Lung (tissue), 12 donors: Measurements from ENCODE around the gene FOXE1. TPM values are rescaled to one million over a fixed set of nuclear protein-coding genes. Genes with fewer than 3 reads are reported as not detected.

Source experiments
- ATAC-seq: fragments of 200-7000 bp; cut with Tn5 transposase; one replicate; pipeline ENCODE4 v1.9.1; 2020; ENCODE audit warnings: moderate number of reproducible peaks; ENCODE audit not compliant: insufficient read depth, low FRiP score
- DNase-seq, 3 donors: peaks; one replicate each; pipeline ENCODE4 v3.0.0-alpha.2; 2013 to 2017
- H3K27ac ChIP-seq, 2 donors: one replicate each; pipeline ENCODE4 v1.5.1; 2013; ENCODE audit warnings: mild to moderate bottlenecking in 2 of 2, moderate library complexity in 2 of 2, control low read depth in 1 of 2, inconsistent platforms in 1 of 2, low read depth in 1 of 2, low read length in 1 of 2
- H3K27me3 ChIP-seq, 3 donors: one replicate each; pipeline ENCODE4 v1.5.1; 2013; ENCODE audit warnings: low read length in 2 of 3; ENCODE audit not compliant: control insufficient read depth in 3 of 3, insufficient read depth in 3 of 3
- H3K36me3 ChIP-seq, 4 donors: one replicate each; pipeline ENCODE4 v1.5.1; 2013; ENCODE audit warnings: low read length in 4 of 4, mild to moderate bottlenecking in 1 of 4, moderate library complexity in 1 of 4; ENCODE audit not compliant: control insufficient read depth in 4 of 4, insufficient read depth in 4 of 4
- H3K4me1 ChIP-seq, 5 donors: one replicate each; pipeline ENCODE4 v1.5.1; 2013; ENCODE audit warnings: low read length in 5 of 5, mild to moderate bottlenecking in 2 of 5, moderate library complexity in 1 of 5; ENCODE audit not compliant: control insufficient read depth in 5 of 5, insufficient read depth in 5 of 5
- H3K4me3 ChIP-seq: one replicate; pipeline ENCODE4 v1.5.1; 2013; ENCODE audit warnings: mild to moderate bottlenecking, control low read depth, moderate library complexity
- H3K9ac ChIP-seq, 2 donors: one replicate each; pipeline ENCODE4 v1.5.1; 2013; ENCODE audit warnings: low read length in 2 of 2, control low read depth in 1 of 2; ENCODE audit not compliant: insufficient read depth in 1 of 2
- H3K9me3 ChIP-seq, 4 donors: one replicate each; pipeline ENCODE4 v1.5.1; 2013; ENCODE audit warnings: low read length in 3 of 4, mild to moderate bottlenecking in 1 of 4, moderate library complexity in 1 of 4; ENCODE audit not compliant: control insufficient read depth in 4 of 4, insufficient read depth in 3 of 4
- WGBS, 2 donors: extraction: QIAGEN DNeasy Blood & Tissue Kit; methylation state at CpG; one replicate each; pipeline ENCODE4 v1.1.7; 2013; 5-methylcytosine and 5-hydroxymethylcytosine counted together
- polyA plus RNA-seq, 2 donors: library from polyadenylated mRNA; stranded (reverse); fragments of 200-250 nt; gene quantifications; one replicate each; pipeline ENCODE4 v1.2.1, GENCODE V29; 2013
- total RNA-seq, 2 donors: library from RNA; depleted of rRNA in 1 of 2; stranded (reverse); fragments of >200 nt in 1 of 2; gene quantifications; one replicate each; pipeline ENCODE4 v1.2.1, GENCODE V29; 2014 to 2021
- TF ChIP-seq, protein P1 (sequence below): IDR thresholded peaks from 2 replicates; pipeline ENCODE4 v1.5.1; 2012; ENCODE audit warnings: mild to moderate bottlenecking; ENCODE audit errors: control extremely low read depth, extremely low read depth
- donor health status: control.
- donor health status: control.
- donor health status: Bipolar disorder and iron deficiency.
- donor health status: healthy.
- donor health status: DM: yes; HTN: yes; CAD: no.

FOXE1 gene
- total and polyA plus RNA-seq, 4 donors = 0.06 to 0.14 (median 0.08) TPM; not detected in 1

DNA sequence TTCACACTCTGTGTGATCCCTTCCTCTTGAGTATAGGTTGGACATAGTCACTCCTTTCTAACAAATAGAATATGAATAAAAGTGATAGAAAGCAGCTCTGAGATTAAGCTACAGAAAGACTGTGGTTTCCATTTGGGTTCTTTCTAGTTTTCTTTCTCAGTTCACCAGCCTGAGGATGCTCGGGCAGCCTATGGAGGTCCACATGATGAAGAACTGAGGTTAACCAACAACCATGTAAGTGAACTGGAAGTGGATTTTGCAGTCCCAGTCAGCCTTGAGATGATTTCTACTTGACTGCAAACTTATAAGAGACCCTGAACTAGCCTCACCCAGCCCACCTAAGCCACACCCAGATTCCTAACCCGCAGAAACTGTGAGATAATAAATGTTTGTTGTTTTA lies 10.1 kb upstream of the FOXE1 start:
- Histone ChIP-seq H3K9ac (no peak overlapping the region), H3K27ac (no peak overlapping the region), H3K9me3 (peaks cover 0 to 5% (median 0%) of the 10 kb centered on the region in 4 donors), H3K27me3 (peaks cover 6 to 39% (median 33%) of the 10 kb centered on the region in 3 donors), H3K4me1 (no peaks in the 10 kb centered on the region), H3K4me3 (no peak overlapping the region), H3K36me3 (no peaks in the 10 kb centered on the region)
- DNase-seq = no peak
- no peak for ATAC-seq
- TF ChIP-seq, protein P1, sequence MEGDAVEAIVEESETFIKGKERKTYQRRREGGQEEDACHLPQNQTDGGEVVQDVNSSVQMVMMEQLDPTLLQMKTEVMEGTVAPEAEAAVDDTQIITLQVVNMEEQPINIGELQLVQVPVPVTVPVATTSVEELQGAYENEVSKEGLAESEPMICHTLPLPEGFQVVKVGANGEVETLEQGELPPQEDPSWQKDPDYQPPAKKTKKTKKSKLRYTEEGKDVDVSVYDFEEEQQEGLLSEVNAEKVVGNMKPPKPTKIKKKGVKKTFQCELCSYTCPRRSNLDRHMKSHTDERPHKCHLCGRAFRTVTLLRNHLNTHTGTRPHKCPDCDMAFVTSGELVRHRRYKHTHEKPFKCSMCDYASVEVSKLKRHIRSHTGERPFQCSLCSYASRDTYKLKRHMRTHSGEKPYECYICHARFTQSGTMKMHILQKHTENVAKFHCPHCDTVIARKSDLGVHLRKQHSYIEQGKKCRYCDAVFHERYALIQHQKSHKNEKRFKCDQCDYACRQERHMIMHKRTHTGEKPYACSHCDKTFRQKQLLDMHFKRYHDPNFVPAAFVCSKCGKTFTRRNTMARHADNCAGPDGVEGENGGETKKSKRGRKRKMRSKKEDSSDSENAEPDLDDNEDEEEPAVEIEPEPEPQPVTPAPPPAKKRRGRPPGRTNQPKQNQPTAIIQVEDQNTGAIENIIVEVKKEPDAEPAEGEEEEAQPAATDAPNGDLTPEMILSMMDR = no peak
- WGBS, 2 donors = 80 to 83% methylated on average over 2 of the region's 2 CpGs

DNA sequence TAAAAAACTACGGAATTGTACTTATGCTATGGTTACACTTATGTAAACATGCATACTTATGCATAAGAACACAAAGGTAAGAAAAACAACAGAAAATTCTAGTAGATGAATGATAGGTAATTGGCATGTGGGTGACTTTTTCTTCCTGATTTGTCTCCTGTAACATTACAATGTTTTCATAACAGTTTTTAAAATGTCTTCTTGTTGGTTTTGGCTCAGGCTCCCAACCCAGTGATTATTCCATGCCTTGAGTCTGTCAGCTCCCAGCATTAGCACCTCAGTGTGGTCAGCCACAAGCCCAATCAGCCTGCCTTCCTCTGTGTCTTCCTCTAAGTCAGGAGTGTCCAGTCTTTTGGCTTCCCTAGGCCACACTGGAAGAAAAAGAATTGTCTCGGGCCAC lies 7.9 kb upstream of the FOXE1 start:
- no peak for DNase-seq
- Histone ChIP-seq H3K4me3 (no peak overlapping the region), H3K27ac (no peak overlapping the region), H3K9ac (no peak overlapping the region), H3K9me3 (peaks cover 0 to 11% (median 0%) of the 10 kb centered on the region in 4 donors), H3K4me1 (peaks cover 0 to 11% (median 0%) of the 10 kb centered on the region in 5 donors), H3K27me3 (peaks cover 13 to 60% (median 47%) of the 10 kb centered on the region in 3 donors), H3K36me3 (no peaks in the 10 kb centered on the region)
- TF ChIP-seq, protein P1 = no peak
- 79 to 84% methylated on average over 2 of the region's 2 CpGs for WGBS, 2 donors
- ATAC-seq = no peak

DNA sequence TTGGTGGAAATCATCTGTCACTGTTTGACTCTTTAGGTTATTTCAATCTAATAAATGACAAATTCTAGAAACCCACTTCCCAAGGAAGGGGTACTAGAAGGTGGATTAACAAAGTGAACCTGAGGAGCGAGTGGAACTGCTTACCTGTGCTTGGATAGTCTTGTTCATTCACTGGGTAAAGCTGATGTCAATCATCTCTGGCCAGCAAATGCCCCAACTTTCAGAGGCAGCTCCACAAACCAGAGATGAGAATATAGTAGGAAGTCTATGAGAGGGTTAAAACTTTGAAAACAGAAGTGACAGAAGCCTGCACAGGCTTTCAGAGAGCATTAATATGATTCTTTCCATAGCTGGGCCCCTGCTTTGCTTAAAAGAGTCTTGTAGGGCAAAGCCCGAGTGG lies 7.3 kb upstream of the FOXE1 start:
- Histone ChIP-seq H3K4me1 (peaks cover 0 to 11% (median 0%) of the 10 kb centered on the region in 5 donors), H3K9ac (no peak overlapping the region), H3K9me3 (peaks cover 0 to 11% (median 0%) of the 10 kb centered on the region in 4 donors), H3K4me3 (no peak overlapping the region), H3K36me3 (no peaks in the 10 kb centered on the region), H3K27me3 (peaks cover 13 to 67% (median 54%) of the 10 kb centered on the region in 3 donors), H3K27ac (no peak overlapping the region)
- TF ChIP-seq, protein P1 = no peak
- DNase-seq (no peak), ATAC-seq (no peak)
- 76 to 77% methylated on average over 2 of the region's 2 CpGs for WGBS, 2 donors

DNA sequence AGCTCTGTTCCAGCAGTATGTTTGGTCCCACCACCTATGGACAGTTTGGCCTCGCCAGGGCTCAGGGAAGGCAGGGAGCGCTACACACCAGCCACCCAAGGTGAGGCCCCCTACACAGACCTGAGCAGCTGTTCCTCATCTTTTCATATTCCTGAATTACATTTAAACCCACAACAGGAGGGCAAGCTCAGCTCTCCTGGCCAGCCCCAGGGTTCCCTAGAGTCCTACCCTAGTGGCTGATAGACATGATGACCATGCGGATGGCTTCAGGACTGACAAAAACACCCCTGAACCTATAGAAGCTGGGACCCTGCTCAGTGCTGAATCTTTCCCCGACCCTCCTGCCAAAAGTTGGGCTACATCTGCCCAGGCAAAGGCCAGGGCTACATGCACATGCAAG lies 6.7 kb upstream of the FOXE1 start:
- 60 to 72% methylated on average over 4 of the region's 4 CpGs for WGBS, 2 donors
- TF ChIP-seq, protein P1 = no peak
- H3K27me3 ChIP-seq = peaks cover 13 to 71% (median 59%) of the 10 kb centered on the region in 3 donors

More for the DNA sequence above, 6.7 kb upstream of the FOXE1 start:
- ATAC-seq = no peak
- Histone ChIP-seq H3K4me3 (no peak overlapping the region), H3K9ac (no peak overlapping the region), H3K27ac (no peak overlapping the region), H3K4me1 (peaks cover 0 to 11% (median 0%) of the 10 kb centered on the region in 5 donors), H3K36me3 (no peaks in the 10 kb centered on the region), H3K9me3 (peaks cover 0 to 11% (median 0%) of the 10 kb centered on the region in 4 donors)
- no peak for DNase-seq
